Epithelial cell of prostate (primary cell): ENCODE data around the gene NXF1.
"Not testable (repeated sequence)": the region's sequence is repeated elsewhere in the genome, so short reads cannot be mapped to it uniquely, and the experiment has no call there.

Experiments used
- DNase-seq: peaks from one replicate; pipeline ENCODE4 v3.0.0-alpha.2; 2011; ENCODE audit warnings: low read depth, low spot score
- H3K27ac ChIP-seq: fragments of 450-650 bp; 2 replicates; pipeline ENCODE4 v1.5.1; 2017; ENCODE audit warnings: mild to moderate bottlenecking

The NXF1 gene

DNA sequence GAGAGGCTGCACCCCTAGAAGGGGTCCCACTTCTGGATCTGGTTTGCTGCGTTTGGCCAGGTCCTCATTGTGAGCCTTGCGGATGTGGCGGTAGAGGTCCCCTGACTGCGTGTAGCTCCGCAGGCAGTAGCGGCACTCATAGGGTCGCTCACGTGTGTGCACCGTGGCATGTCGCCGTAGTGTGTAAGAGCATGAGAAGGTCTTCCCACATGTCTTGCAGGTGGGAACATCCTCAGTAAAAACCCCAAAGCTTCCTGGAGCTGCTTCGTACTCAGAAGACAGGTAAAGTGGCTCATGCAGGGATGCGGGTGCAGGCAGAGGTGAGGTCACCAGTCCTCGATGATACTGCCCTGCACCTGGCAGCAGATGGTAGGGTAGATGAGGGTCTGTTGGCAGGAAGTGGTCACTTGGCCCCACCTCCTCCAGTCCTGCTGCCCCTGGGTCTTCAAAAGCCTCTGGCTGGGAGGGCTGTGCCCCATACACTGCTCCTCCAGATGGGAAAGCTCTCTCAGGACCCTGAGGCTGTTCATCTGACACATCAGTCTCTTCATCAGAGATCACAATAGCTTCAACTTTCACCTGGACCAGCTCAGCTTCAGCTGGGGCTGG, 53.0 kb downstream of the NXF1 start:
- no peak overlapping the region for H3K27ac ChIP-seq
- DNase-seq, result no peak

DNA sequence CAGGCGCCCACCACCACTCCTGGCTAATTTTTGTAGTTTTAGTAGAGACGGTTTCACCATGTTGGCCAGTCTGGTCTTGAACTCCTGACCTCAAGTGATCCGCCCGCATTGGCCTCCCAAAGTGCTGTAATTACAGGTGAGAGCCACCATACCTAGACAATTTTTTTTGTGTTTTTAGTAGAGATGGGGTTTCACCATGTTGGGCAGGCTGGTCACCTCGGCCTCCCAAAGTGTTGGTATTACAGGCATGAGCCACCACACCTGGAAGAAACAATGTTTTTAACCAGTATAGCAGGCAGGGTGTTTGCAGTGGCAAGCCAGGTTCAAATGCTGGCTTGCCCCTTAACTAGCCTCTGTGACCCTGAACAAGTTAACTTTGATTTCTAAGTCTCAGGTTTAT, 55.3 kb downstream of the NXF1 start:
- not testable (repeated sequence) for H3K27ac ChIP-seq, DNase-seq

DNA sequence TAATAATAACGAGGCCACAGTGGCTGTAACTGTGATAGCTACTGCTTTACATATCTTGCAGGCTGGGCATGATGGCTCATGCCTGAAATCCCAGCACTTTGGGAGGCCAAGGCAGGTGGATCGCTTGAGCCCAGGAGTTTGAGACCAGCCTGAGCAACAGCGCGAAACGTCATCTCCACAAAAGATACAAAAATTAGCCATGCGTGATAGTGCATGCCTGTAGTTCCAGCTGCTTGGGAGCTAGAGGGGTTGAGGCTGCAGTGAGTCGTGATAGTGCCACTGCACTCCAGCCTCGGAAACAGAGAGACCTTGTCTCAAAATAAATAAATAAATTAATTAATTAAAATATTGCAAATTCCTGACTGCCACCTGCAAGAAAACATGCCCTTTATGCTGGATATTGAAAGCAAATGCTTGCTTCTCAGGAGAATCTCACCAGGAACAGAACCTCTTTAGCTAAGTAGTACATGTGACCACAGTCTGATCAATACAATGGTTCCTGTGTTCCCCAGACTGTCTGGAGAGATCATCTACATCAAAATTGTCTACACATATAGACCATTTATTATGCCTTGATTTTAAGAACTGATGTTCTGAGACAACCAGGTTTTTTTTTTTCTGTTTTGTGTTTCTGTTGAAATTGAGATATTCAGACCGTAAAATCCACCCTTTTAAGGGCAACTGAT, 57.6 kb downstream of the NXF1 start:
- no peak for DNase-seq
- H3K27ac ChIP-seq, result no peak overlapping the region
